DOHH2 (cell line): Measurements from ENCODE around the gene ARHGEF4.

Source experiments
- H3F3A ChIP-seq: fragments of 200-600 bp; sonication (generic), shearing (Covaris generic); 2 replicates; pipeline ENCODE4 v1.6.0; 2016; ENCODE audit warnings: antibody characterized with exemption, mild to moderate bottlenecking; ENCODE audit not compliant: control insufficient read depth, insufficient read depth
- H3K27ac ChIP-seq: fragments of 200-600 bp; sonication (generic); 2 replicates; pipeline ENCODE4 v1.5.1; 2014; ENCODE audit warnings: low read depth, mild to moderate bottlenecking, low read length, moderate library complexity
- H3K27me3 ChIP-seq: fragments of 200-600 bp; sonication (generic); 2 replicates; pipeline ENCODE4 v1.6.1; 2014; ENCODE audit warnings: mild to moderate bottlenecking, low read length, mixed read lengths; ENCODE audit not compliant: control insufficient read depth
- H3K36me3 ChIP-seq: fragments of 200-600 bp; sonication (generic); 2 replicates; pipeline ENCODE4 v1.6.1; 2014; ENCODE audit warnings: mild to moderate bottlenecking, low read length, moderate library complexity, mixed read lengths; ENCODE audit not compliant: control insufficient read depth
- H3K4me1 ChIP-seq: fragments of 200-600 bp; sonication (generic); 2 replicates; pipeline ENCODE4 v1.6.1; 2014; ENCODE audit warnings: mild to moderate bottlenecking, low read length, mixed read lengths; ENCODE audit not compliant: control insufficient read depth
- H3K4me2 ChIP-seq: fragments of 200-600 bp; sonication (generic); 2 replicates; pipeline ENCODE4 v1.6.0; 2014; ENCODE audit warnings: mild to moderate bottlenecking, low read length, moderate library complexity
- H3K4me3 ChIP-seq: fragments of 200-600 bp; sonication (generic); 2 replicates; pipeline ENCODE4 v1.5.1; 2014; ENCODE audit warnings: mild to moderate bottlenecking, low read length, mixed read lengths
- H3K79me2 ChIP-seq: fragments of 200-600 bp; sonication (generic); 2 replicates; pipeline ENCODE4 v1.6.1; 2014; ENCODE audit warnings: mild to moderate bottlenecking, low read length, mixed read lengths; ENCODE audit not compliant: control insufficient read depth
- H3K9me2 ChIP-seq: fragments of 200-600 bp; sonication (generic); replicated peaks from 2 replicates; pipeline ENCODE4 v1.6.1; 2014; ENCODE audit warnings: mild to moderate bottlenecking, low read length, mixed read lengths; ENCODE audit not compliant: control insufficient read depth
- H3K9me3 ChIP-seq: fragments of 200-600 bp; sonication (generic); 2 replicates; pipeline ENCODE4 v1.6.1; 2014; ENCODE audit warnings: antibody characterized with exemption, low read length, mixed read lengths; ENCODE audit not compliant: control insufficient read depth, insufficient read depth
- H4K20me1 ChIP-seq: fragments of 200-600 bp; sonication (generic); 2 replicates; pipeline ENCODE4 v1.6.0; 2014; ENCODE audit warnings: low read depth, mild to moderate bottlenecking, antibody characterized with exemption, low read length, moderate library complexity; ENCODE audit not compliant: control insufficient read depth, insufficient read depth
- CTCF ChIP-seq: fragments of 200-600 bp; sonication (generic); IDR thresholded peaks from one replicate; pipeline ENCODE4 v1.5.1; 2014; ENCODE audit warnings: antibody characterized with exemption, mild to moderate bottlenecking, low read depth, low read length; ENCODE audit not compliant: poor library complexity, severe bottlenecking
- EZH2phosphoT487 ChIP-seq: fragments of 200-600 bp; sonication (generic); IDR thresholded peaks from 2 replicates; pipeline ENCODE4 v1.6.1; 2017; ENCODE audit warnings: borderline replicate concordance, mild to moderate bottlenecking, antibody characterized with exemption, low read length, moderate library complexity, mixed read lengths

ARHGEF4 gene

DNA sequence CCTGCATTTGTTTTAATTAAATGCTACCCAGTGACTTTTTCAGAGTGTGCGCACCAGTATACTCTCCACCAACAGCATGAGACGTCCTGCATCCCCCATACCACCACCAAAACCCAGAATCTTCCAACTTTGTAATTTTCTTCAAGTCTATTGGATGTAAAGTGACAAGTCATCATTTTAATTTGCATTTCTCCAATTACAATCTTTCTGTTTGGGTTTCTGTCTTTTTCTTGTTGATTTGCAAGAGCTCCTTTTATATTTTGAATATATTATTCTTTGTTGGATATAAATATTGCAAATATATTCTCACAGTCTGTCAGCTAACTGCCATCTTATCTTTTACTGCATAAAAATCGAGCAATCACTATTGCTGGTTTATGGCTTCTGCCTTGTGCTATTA lies 160.0 kb downstream of the ARHGEF4 start:
- Histone ChIP-seq H3K4me3 (no peak overlapping the region), H3K27me3 (no peaks in the 10 kb centered on the region), H3K36me3 (no peaks in the 10 kb centered on the region), H3K9me3 (no peaks in the 10 kb centered on the region), H3K27ac (no peak overlapping the region), H4K20me1 (no peaks in the 10 kb centered on the region), H3K79me2 (no peaks in the 10 kb centered on the region), H3K4me1 (no peaks in the 10 kb centered on the region), H3K9me2 (no peaks in the 10 kb centered on the region), H3K4me2 (no peak overlapping the region), H3F3A (no peaks in the 10 kb centered on the region)
- no peak for TF ChIP-seq CTCF
- TF ChIP-seq EZH2phosphoT487, result no peak

GRCh38 chr2:130997198-130997597 lies 160.5 kb downstream of the ARHGEF4 start:
- Histone ChIP-seq H3K36me3 (no peaks in the 10 kb centered on the region), H3K4me1 (no peaks in the 10 kb centered on the region), H3K4me2 (no peak overlapping the region), H3K27me3 (no peaks in the 10 kb centered on the region), H3K27ac (no peak overlapping the region), H3K9me3 (no peaks in the 10 kb centered on the region), H3F3A (no peaks in the 10 kb centered on the region), H4K20me1 (no peaks in the 10 kb centered on the region), H3K9me2 (no peaks in the 10 kb centered on the region), H3K4me3 (no peak overlapping the region), H3K79me2 (no peaks in the 10 kb centered on the region)
- TF ChIP-seq EZH2phosphoT487 (no peak), CTCF (no peak)

DNA sequence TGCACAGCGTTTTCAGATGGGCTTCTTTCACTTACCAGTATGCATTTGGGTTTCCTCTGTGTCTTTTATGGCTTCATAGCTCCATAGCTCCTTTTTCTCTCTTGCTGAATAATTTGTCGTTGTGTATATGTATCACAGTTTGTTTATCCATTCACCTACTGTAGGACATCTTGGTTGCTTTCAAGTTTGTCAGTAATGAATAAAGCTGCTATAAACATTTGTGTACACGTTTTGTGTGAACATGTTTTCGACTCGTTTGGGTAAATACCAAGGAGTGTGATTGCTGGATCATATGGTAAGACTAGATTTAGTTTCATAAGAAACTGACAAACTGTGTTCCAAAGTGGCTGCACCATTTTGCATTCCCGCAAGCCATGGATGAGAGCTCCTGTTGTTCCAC lies 161.8 kb downstream of the ARHGEF4 start:
- Histone ChIP-seq H3K9me3 (no peaks in the 10 kb centered on the region), H3K4me3 (no peak overlapping the region)

More for the DNA sequence above, 161.8 kb downstream of the ARHGEF4 start:
- Histone ChIP-seq H3K9me2 (no peaks in the 10 kb centered on the region), H3K79me2 (no peaks in the 10 kb centered on the region), H3K27me3 (no peaks in the 10 kb centered on the region), H3K36me3 (no peaks in the 10 kb centered on the region), H3K4me2 (no peak overlapping the region), H3K4me1 (no peaks in the 10 kb centered on the region), H3K27ac (no peak overlapping the region), H3F3A (no peaks in the 10 kb centered on the region), H4K20me1 (no peaks in the 10 kb centered on the region)
- TF ChIP-seq EZH2phosphoT487 (no peak), CTCF (no peak)
